HG03025 (cell line): ENCODE results near the gene ACER1.
"Not testable (repeated sequence)": the region's sequence is repeated elsewhere in the genome, so short reads cannot be mapped to it uniquely, and the experiment has no call there.

Source experiments
- ATAC-seq: cut with Tn5 transposase; IDR thresholded peaks from one replicate; pipeline ENCODE4 v1.9.1; 2021; ENCODE audit warnings: mild to moderate bottlenecking, moderate library complexity; ENCODE audit not compliant: unreplicated experiment, low FRiP score

ACER1 gene

DNA sequence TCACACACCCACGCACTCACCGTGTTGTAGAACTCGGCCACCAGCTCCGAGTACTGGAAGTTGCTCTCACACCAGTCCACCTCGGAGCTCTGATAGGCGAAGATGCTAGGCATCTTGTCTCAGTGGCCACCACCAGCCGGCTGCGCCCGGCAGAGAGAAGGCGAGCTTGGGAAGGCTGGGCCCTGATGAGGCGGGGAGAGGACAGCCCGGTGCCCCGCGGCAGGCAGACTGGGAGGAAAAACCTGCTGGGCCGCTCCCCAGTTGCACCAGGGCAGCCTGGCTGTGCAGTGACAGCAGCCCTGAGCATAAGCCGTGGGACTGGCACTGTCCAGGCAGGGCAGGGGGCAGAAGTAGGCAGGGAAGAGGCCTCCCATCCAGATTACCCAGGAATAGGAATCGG, at the start of gene ACER1:
ACER1 (minus strand) TSS at position 174 of the 400 bp plus-strand sequence; CDS start at position 113, 61 bp downstream.
- no peak for ATAC-seq

- no peak for ATAC-seq
These were observed 49.8 kb upstream of the ACER1 start for GRCh38 chr19:6383188-6383587.

DNA sequence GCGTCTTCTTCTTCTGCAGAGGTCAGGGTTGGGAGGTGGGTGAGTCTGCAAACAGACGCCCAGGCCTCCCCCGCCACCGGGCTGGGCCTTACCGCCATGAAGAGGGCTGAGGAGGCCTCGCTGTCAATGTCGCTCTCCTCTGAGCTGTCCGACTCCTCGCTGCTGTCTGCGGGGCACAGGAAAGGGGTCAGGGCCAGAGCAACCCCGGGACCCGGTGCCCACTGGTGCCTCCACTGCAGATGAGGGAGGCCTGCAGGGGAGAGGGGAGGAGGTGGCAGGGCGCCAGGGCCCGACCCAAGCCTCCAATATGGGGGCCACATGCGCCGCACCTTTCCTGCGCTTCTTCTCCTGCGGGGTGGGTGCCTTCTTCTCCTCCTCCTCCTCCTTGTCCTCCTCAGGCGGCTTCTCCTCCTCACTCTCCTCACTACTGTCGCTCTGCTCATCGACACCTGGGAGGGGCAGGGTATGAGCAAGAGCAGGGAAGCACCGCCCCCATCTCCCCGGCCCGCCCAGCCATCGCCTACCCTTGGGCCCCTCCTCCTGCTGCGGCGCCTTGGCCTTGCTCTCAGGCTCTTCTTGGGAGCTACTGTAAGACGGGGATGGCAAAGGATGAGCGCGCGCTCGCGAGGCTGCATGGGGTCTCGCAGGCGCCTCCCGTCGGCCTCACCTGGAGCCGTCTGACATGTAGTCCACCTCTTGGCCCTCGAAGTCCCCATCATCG, 47.8 kb upstream of the ACER1 start:
- no peak for ATAC-seq

- ATAC-seq: no peak
These were observed 46.3 kb upstream of the ACER1 start for GRCh38 chr19:6379744-6380143.

- no peak for ATAC-seq
These were observed 45.1 kb upstream of the ACER1 start for GRCh38 chr19:6378486-6378885.

DNA sequence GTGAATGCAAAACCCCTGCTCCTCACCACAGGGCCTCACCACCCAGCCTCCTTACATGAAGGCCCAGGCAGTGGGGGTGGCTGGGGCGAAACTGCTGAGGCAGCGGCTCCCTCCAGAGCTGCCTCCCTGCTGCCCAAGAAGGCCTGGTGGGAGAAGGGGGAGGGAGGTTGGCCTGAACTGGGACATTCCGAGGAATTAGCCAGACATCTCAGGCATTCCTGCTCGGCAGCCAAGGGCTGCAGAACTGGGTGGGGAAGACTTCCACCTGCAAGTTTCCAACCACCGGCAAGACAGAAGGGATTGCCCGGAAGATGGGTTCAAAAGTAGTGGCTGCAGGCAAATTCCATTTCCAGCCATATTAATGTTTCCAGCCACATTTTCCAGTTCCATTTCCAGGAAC, 44.6 kb upstream of the ACER1 start:
- ATAC-seq: no peak

DNA sequence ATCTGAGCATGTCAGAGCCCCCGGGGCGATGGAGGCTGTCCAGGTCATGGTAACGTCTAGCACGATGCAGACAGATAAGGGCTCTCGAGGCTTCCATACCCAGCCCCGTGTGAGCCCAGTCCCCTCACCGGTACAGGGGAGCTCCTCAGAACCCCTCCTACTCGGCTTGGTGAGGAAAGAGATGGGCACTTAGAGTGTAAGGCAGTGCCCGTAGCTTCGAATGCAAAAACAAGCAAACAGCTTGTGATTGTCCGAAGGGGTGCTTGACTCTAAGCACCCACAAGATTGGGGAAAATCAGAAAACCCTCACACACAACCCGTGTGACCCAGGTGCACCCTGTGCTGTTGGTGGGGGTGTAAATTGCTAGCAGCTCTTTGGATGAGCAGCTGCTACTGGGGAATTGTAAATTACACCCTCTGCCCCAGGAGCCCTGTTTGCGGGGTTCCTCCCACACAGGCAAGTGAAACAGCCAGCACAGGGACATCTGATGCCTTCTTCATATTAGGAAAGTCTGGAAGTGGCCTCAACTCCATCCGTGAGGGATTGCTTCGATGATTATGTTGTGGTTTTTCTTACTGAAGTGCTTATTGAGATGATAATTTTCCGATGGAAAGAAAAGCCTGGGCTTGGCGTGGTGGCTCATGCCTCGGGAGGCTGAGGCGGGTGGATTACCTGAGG, 43.2 kb upstream of the ACER1 start:
- no peak for ATAC-seq

DNA sequence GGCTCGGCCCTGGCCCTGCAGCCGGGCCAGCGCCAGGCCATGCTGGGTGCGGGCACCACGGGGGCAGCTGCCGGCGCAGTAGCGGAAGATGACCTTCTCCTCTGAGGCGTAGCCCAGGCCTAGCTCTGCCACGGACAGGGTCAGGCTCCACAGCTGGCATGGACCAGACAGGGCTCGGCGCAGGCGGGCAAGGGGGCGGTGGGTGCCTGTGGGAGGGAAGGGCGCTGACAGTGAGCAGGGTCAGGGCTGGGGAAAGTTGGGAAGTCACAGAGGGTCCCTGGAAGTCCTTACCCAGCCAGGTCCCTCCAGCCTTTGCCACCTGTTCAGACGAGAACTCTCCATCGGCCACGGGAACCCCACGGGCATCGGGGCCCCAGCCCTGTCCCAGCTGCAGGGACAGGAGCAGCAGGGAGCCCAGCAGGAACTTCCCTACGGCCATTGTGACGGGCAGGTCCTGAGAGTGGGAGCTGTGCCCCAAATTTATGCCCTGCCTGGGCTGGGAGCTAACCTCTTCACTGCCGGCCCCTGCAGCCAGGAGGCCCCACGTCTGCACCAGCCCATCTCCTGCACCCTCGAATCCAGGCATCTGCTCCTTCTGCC, 42.1 kb upstream of the ACER1 start, which contains the start of gene PSPN:
PSPN (minus strand) TSS at position 523 of the 600 bp plus-strand sequence; CDS start at position 439, 84 bp downstream.
- ATAC-seq: no peak

GRCh38 chr19:6374711-6375410, 41.4 kb upstream of the ACER1 start:
- ATAC-seq: no peak

DNA sequence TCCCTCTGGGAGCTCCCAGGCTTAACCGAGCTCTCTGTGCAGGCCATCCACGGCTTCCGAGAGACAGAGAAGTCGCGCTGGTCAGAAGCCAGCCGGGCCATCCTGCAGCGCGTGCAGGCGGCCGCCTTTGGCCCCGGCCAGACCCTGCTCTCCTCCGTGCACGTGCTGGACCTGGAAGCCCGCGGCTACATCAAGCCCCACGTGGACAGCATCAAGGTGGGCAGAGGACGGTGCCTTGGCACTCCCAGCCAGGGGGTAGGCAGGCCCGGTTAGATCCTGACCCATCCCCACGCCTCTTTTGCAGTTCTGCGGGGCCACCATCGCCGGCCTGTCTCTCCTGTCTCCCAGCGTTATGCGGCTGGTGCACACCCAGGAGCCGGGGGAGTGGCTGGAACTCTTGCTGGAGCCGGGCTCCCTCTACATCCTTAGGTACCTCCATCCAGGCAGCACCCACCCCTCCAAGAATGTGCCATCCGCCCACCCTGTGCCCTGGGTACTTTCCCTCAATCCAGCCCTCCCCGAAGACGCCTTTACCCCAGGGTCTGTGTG, 40.8 kb upstream of the ACER1 start:
- ATAC-seq: no peak

DNA sequence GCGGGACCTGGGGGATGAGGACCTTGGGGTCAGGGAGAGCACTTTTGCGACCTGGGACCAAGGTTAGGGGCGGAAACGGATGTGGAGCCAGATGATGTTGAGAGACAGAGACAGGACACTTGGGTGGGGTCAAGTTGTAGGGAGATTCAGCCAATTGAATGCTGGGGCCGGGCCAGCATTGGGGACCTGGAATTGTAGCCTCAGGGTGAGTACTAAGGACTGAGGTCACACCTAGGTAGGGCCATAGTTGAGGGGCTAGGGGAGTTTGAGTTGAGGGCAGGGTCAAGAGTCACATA, 40.3 kb upstream of the ACER1 start:
- no peak for ATAC-seq

DNA sequence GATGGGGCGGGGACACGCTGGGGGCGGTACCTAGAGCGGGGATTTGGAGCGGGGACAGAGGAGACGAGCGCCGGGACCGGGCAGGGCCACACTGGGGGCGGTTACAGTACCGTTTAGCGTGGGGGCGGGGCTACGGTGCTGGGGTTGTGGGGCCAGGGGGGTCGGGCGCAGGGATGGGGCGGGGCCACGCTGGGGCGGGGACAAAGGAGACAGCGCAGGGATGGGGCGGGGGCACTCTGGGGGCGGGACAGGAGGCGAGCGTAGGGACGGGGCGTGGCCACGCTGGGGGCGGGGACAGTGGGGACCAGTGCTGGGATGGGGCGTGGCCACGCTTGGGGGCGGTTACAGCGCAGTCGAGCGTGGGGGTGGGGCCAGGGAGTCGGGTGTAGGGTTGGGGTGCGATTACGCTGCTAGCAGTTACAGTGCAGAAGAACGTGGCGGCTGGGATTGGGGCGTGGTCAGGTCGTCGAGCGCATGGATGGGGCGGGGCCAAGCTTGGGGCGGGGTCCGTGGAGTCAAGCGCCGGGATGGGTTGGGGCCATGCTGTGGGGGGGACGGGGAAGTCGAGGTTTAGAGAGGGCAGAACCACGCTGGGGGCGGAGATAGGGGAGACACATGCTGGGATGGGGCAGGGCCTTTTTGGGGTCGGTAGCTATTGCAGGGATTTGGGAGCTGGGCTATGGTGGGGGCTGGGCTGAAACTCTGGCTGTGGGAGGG, 39.8 kb upstream of the ACER1 start:
- ATAC-seq: peak; percentile 25

DNA sequence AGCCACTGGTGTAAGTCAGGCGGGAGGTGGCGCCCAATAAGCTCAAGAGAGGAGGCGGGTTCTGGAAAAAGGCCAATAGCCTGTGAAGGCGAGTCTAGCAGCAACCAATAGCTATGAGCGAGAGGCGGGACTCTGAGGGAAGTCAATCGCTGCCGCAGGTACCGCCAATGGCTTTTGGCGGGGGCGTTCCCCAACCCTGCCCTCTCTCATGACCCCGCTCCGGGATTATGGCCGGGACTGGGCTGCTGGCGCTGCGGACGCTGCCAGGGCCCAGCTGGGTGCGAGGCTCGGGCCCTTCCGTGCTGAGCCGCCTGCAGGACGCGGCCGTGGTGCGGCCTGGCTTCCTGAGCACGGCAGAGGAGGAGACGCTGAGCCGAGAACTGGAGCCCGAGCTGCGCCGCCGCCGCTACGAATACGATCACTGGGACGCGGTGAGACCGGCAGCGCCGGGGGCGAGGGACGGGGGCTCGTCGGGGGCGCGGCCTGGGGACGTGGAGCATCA, 39.2 kb upstream of the ACER1 start, which contains the start of gene ALKBH7:
ALKBH7 (plus strand) TSS at position 201 of the 502 bp plus-strand sequence; CDS start at position 228, 27 bp downstream.
- ATAC-seq: peak; percentile 74

- ATAC-seq: no peak
These were observed 30.9 kb upstream of the ACER1 start for GRCh38 chr19:6364353-6364752.

- ATAC-seq: no peak
These were observed 29.0 kb upstream of the ACER1 start for GRCh38 chr19:6362351-6362801.

DNA sequence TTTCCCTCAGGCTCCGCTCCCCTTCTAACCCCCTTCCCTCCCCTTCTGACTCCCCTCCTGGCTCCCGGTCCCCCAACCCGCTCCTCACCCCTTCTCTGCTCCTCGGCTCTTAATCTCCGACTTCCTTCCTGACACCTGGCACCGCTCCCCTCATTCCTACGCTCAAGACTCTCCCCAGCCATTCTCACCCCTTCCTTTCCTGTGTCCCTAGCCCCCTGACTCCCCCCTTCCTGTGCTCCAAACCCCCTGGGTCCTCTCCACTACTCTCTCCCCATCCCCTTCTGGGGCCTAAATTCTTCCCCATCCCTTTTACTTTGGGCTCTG, 28.6 kb upstream of the ACER1 start:
- no peak for ATAC-seq

GRCh38 chr19:6360857-6361216, 27.4 kb upstream of the ACER1 start:
- ATAC-seq: not testable (repeated sequence)

DNA sequence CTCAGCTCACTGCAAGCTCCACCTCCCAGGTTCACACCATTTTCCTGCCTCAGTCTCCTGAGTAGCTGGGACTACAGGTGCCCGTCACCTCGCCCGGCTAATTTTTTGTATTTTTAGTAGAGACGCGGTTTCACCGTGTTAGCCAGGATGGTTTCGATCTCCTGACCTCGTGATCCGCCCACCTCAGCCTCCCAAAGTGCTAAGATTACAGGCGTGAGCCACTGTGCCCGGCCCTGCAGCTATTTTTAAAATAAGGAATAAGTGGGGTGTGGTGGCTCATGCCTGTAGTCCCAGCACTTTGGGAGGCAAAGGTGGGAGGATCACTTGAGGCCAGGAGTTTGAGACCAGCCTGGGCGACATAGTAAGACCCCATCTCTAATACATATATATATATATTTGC, 27.0 kb upstream of the ACER1 start:
- not testable (repeated sequence) for ATAC-seq

GRCh38 chr19:6359568-6360341, 26.3 kb upstream of the ACER1 start:
- no peak for ATAC-seq
